GM12892 (cell line): ENCODE measurements around the gene RASD1.

Experiments used
- POLR2A ChIP-seq: IDR thresholded peaks from 2 replicates; pipeline ENCODE4 v1.6.1; 2011; ENCODE audit warnings: low read depth, low read length, control low read depth
- POLR2AphosphoS5 ChIP-seq: IDR thresholded peaks from 2 replicates; pipeline ENCODE4 v1.6.1; 2011; ENCODE audit warnings: low read depth, low read length, control low read depth
- TAF1 ChIP-seq: IDR thresholded peaks from 2 replicates; pipeline ENCODE4 v1.6.1; 2011; ENCODE audit warnings: low read depth, mild to moderate bottlenecking, control low read depth, low read length, borderline replicate concordance

- TF ChIP-seq POLR2A (no peak), POLR2AphosphoS5 (no peak), TAF1 (no peak)
Observed at GRCh38 chr17:17487998-17488397, 8.2 kb downstream of the RASD1 start.
